Inferior parietal cortex (tissue), 1 donor: ENCODE results near the gene PTGES2.

Source experiments
- DNase-seq: peaks from one replicate; pipeline ENCODE4 v3.0.0-alpha.2; 2016; ENCODE audit errors: extremely low spot score

Gene PTGES2

GRCh38 chr9:128127568-128127989 is at the start of gene PTGES2:
TSS of gene PTGES2 (minus strand) at chr9:128127729. CDS start at chr9:128127717, 12 bp downstream.
- peak; percentile 89 for DNase-seq

GRCh38 chr9:128175726-128176125 is 48.2 kb upstream of the PTGES2 start:
- no peak for DNase-seq

GRCh38 chr9:128175102-128175563 is 47.6 kb upstream of the PTGES2 start:
- no peak for DNase-seq

GRCh38 chr9:128174062-128174461 is 46.5 kb upstream of the PTGES2 start:
- no peak for DNase-seq

GRCh38 chr9:128169925-128170324 is 42.4 kb upstream of the PTGES2 start:
- DNase-seq: no peak

GRCh38 chr9:128169492-128169891 is 42.0 kb upstream of the PTGES2 start:
- DNase-seq: no peak

GRCh38 chr9:128168731-128169308 is 41.3 kb upstream of the PTGES2 start:
- no peak for DNase-seq

- no peak for DNase-seq
Observed at GRCh38 chr9:128167209-128167608, 39.7 kb upstream of the PTGES2 start.

GRCh38 chr9:128166169-128166568 is 38.6 kb upstream of the PTGES2 start:
- DNase-seq: no peak

GRCh38 chr9:128164307-128164885 is 36.9 kb upstream of the PTGES2 start:
- no peak for DNase-seq

- DNase-seq: no peak
Observed at GRCh38 chr9:128163523-128164306, 36.2 kb upstream of the PTGES2 start.

GRCh38 chr9:128163027-128163515 is 35.5 kb upstream of the PTGES2 start:
- DNase-seq: no peak

GRCh38 chr9:128162215-128163026 is 34.9 kb upstream of the PTGES2 start:
- no peak for DNase-seq

- DNase-seq: no peak
Observed at GRCh38 chr9:128161215-128161902, 33.8 kb upstream of the PTGES2 start.

- DNase-seq: no peak
Observed at GRCh38 chr9:128160603-128160987, 33.1 kb upstream of the PTGES2 start.

GRCh38 chr9:128159784-128160602 is 32.5 kb upstream of the PTGES2 start, which contains the start of gene BBLN:
TSS of gene BBLN (plus strand) at chr9:128160265. CDS start at chr9:128160408, 143 bp downstream.
- peak; percentile 87 for DNase-seq

GRCh38 chr9:128159522-128159783 is 31.9 kb upstream of the PTGES2 start:
- peak; percentile 28 for DNase-seq

GRCh38 chr9:128155736-128156500 is 28.4 kb upstream of the PTGES2 start:
- no peak for DNase-seq

GRCh38 chr9:128153947-128154695 is 26.6 kb upstream of the PTGES2 start:
- DNase-seq: no peak
